HepG2 (cell line): ENCODE data around the gene MISP3. TPM values are rescaled to one million over a fixed set of nuclear protein-coding genes. Genes with fewer than 3 reads are reported as not detected.

Source experiments
- BCL6 ChIP-seq: IDR thresholded peaks from 2 replicates; pipeline ENCODE4 v1.6.1; 2016; ENCODE audit warnings: missing genetic modification reagents, missing compliant biosample characterization
- HES4 ChIP-seq: sonication (generic); formaldehyde crosslinking; IDR thresholded peaks from 2 replicates; pipeline ENCODE4 v1.9.0; 2021; ENCODE audit warnings: mild to moderate bottlenecking, missing genetic modification reagents, borderline replicate concordance
- JUNB ChIP-seq: sonication (generic); formaldehyde crosslinking; IDR thresholded peaks from 2 replicates; pipeline ENCODE4 v1.8.0; 2022; ENCODE audit warnings: missing genetic modification reagents, mild to moderate bottlenecking, borderline replicate concordance
- KMT2A ChIP-seq: sonication (generic); formaldehyde crosslinking; IDR thresholded peaks from 2 replicates; pipeline ENCODE4 v1.4.0; 2020; ENCODE audit warnings: missing genetic modification reagents
- MEIS1 ChIP-seq: sonication (generic); formaldehyde crosslinking; IDR thresholded peaks from 2 replicates; pipeline ENCODE4 v1.9.0; 2021; ENCODE audit warnings: mild to moderate bottlenecking, missing genetic modification reagents, moderate library complexity, borderline replicate concordance
- MIER2 ChIP-seq: IDR thresholded peaks from 2 replicates; pipeline ENCODE4 v1.6.1; 2016; ENCODE audit warnings: missing biosample characterization, missing genetic modification reagents
- NCOA2 ChIP-seq: sonication (generic); formaldehyde crosslinking; IDR thresholded peaks from 2 replicates; pipeline ENCODE4 v1.8.0; 2022; ENCODE audit warnings: inconsistent platforms
- NFYC ChIP-seq: IDR thresholded peaks from 2 replicates; pipeline ENCODE4 v1.6.1; 2016; ENCODE audit warnings: missing genetic modification reagents, missing compliant biosample characterization
- RFX3 ChIP-seq: IDR thresholded peaks from 2 replicates; pipeline ENCODE4 v1.6.1; 2016; ENCODE audit warnings: missing biosample characterization, missing genetic modification reagents
- SMC3 ChIP-seq: IDR thresholded peaks from 2 replicates; pipeline ENCODE4 v1.6.1; 2011; ENCODE audit warnings: low read length, improper control_type of control experiment
- SOX13 ChIP-seq, 3 experiments: fragments of 450-650 bp in 1 of 3; sonication (generic) in 1 of 3; formaldehyde crosslinking in 1 of 3; IDR thresholded peaks in 2 of 3; conservative IDR thresholded peaks in 1 of 3; 2 replicates each; pipeline versions ENCODE4 v1.5.0 to v1.6.1; 2016 to 2020; ENCODE audit warnings: antibody characterized with exemption in 1 of 3, mild to moderate bottlenecking in 1 of 3, missing compliant biosample characterization in 1 of 3, missing genetic modification reagents in 1 of 3, moderate library complexity in 1 of 3
- SOX5 ChIP-seq: IDR thresholded peaks from 2 replicates; pipeline ENCODE4 v1.6.1; 2016; ENCODE audit warnings: borderline replicate concordance
- SRF ChIP-seq: IDR thresholded peaks from 2 replicates; pipeline ENCODE4 v1.6.1; 2011; ENCODE audit warnings: mild to moderate bottlenecking, low read depth, low read length, moderate library complexity
- TOPORS ChIP-seq: sonication (generic); formaldehyde crosslinking; IDR thresholded peaks from 2 replicates; pipeline ENCODE4 v1.8.0; 2023; ENCODE audit warnings: mild to moderate bottlenecking, missing genetic modification reagents
- XRCC5 ChIP-seq: fragments of 200-400 bp; formaldehyde crosslinking; optimal IDR thresholded peaks from 2 replicates; pipeline ENCODE3; 2017; ENCODE audit warnings: mild to moderate bottlenecking, low read length
- ZNF256 ChIP-seq: sonication (generic); formaldehyde crosslinking; conservative IDR thresholded peaks from 2 replicates; pipeline ENCODE4 v1.4.0; 2020; ENCODE audit warnings: missing genetic modification reagents
- ZNF570 ChIP-seq: sonication (generic); formaldehyde crosslinking; IDR thresholded peaks from 2 replicates; pipeline ENCODE4 v1.4.0; 2020; ENCODE audit warnings: mild to moderate bottlenecking, missing genetic modification reagents, borderline replicate concordance
- ZNF597 ChIP-seq: sonication (generic); formaldehyde crosslinking; IDR thresholded peaks from 2 replicates; pipeline ENCODE4 v1.5.0; 2020; ENCODE audit warnings: missing genetic modification reagents
- ZNF609 ChIP-seq: sonication (generic); formaldehyde crosslinking; IDR thresholded peaks from 2 replicates; pipeline ENCODE4 v1.4.0; 2020; ENCODE audit warnings: mild to moderate bottlenecking, missing genetic modification reagents, borderline replicate concordance
- polyA plus RNA-seq, 8 experiments: library from polyadenylated mRNA; depleted of rRNA in 3 of 8; stranded (reverse) in 7 of 8; unstranded in 1 of 8; fragments of >200 nt; fragmentation: Illumina TruSeq in 4 of 8; extraction: Trizol in 4 of 8; gene quantifications; 2 replicates each; pipeline versions ENCODE4 v1.2.1 to v1.2.3, GENCODE V29; 2011 to 2016; ENCODE audit warnings: low read depth in 4 of 8, missing spikeins in 1 of 8, mixed read lengths in 1 of 8; ENCODE audit not compliant: insufficient read depth in 1 of 8
- total RNA-seq, 5 experiments: library from RNA; depleted of rRNA; stranded (reverse); fragments of >200 nt; fragmentation: Illumina TruSeq; extraction: Trizol; gene quantifications; 2 replicates each; pipeline ENCODE4 v1.2.3, GENCODE V29; 2016; ENCODE audit warnings: low read depth in 1 of 5
- TF ChIP-seq, protein P1 (sequence below): sonication (generic); formaldehyde crosslinking; IDR thresholded peaks from 2 replicates; pipeline ENCODE4 v1.4.0; 2020; ENCODE audit warnings: mild to moderate bottlenecking, low read depth, missing genetic modification reagents
- TF ChIP-seq, protein P2 (sequence below): sonication (generic); formaldehyde crosslinking; IDR thresholded peaks from 2 replicates; pipeline ENCODE4 v1.5.1; 2020; ENCODE audit warnings: mild to moderate bottlenecking, missing genetic modification reagents, moderate library complexity

MISP3 gene
- total and polyA plus RNA-seq, 2 of the 13 experiments (the other 11 are each of a cell fraction or from before 2014, with no cell fraction given): 2.5 to 5.4 TPM

- TF ChIP-seq SOX13 (IDR thresholded peaks at IDR 0.05): no peak
- TF ChIP-seq SOX13 (CRISPR knock-in tag; conservative IDR thresholded peaks at IDR 0.05 in 1 of 2, IDR thresholded peaks at IDR 0.05 in 1 of 2): no peak
- TF ChIP-seq NFYC: no peak
- no peak for TF ChIP-seq SMC3
- no peak for TF ChIP-seq SOX5 (CRISPR knock-in tag)
- no peak for TF ChIP-seq MEIS1 (CRISPR knock-in tag)
- no peak for TF ChIP-seq SRF
- no peak for TF ChIP-seq ZNF597 (CRISPR knock-in tag)
- TF ChIP-seq BCL6 (CRISPR knock-in tag): peak; percentile 44
- TF ChIP-seq ZNF256 (CRISPR knock-in tag): no peak
- no peak for TF ChIP-seq XRCC5
- no peak for TF ChIP-seq JUNB (CRISPR knock-in tag)
- TF ChIP-seq, protein P1, sequence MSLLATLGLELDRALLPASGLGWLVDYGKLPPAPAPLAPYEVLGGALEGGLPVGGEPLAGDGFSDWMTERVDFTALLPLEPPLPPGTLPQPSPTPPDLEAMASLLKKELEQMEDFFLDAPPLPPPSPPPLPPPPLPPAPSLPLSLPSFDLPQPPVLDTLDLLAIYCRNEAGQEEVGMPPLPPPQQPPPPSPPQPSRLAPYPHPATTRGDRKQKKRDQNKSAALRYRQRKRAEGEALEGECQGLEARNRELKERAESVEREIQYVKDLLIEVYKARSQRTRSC (CRISPR knock-in tag): no peak
- no peak for TF ChIP-seq TOPORS (CRISPR knock-in tag)
- 0 out of 2 replicates have a peak, but pooled peaks have one; percentile 15 for TF ChIP-seq HES4 (CRISPR knock-in tag)
- no peak for TF ChIP-seq MIER2 (CRISPR knock-in tag)
- no peak for TF ChIP-seq ZNF570 (CRISPR knock-in tag)
- TF ChIP-seq, protein P2, sequence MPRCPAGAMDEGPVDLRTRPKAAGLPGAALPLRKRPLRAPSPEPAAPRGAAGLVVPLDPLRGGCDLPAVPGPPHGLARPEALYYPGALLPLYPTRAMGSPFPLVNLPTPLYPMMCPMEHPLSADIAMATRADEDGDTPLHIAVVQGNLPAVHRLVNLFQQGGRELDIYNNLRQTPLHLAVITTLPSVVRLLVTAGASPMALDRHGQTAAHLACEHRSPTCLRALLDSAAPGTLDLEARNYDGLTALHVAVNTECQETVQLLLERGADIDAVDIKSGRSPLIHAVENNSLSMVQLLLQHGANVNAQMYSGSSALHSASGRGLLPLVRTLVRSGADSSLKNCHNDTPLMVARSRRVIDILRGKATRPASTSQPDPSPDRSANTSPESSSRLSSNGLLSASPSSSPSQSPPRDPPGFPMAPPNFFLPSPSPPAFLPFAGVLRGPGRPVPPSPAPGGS (CRISPR knock-in tag): 0 out of 2 replicates have a peak, but pooled peaks have one; percentile 14
- no peak; the same call in 1 of the 2 replicates for TF ChIP-seq ZNF609 (CRISPR knock-in tag)
- no peak for TF ChIP-seq KMT2A
- no peak for TF ChIP-seq NCOA2 (CRISPR knock-in tag)
- no peak for TF ChIP-seq RFX3
Measured at GRCh38 chr19:14072535-14073260, at the start of gene MISP3 (continued).
